ENCODE measurements around the gene ACOT4. TPM values are rescaled to one million over a fixed set of nuclear protein-coding genes. Genes with fewer than 3 reads are reported as not detected.
"Not testable (repeated sequence)": the region's sequence is repeated elsewhere in the genome, so short reads cannot be mapped to it uniquely, and the experiment has no call there.

Gene ACOT4, protein sequence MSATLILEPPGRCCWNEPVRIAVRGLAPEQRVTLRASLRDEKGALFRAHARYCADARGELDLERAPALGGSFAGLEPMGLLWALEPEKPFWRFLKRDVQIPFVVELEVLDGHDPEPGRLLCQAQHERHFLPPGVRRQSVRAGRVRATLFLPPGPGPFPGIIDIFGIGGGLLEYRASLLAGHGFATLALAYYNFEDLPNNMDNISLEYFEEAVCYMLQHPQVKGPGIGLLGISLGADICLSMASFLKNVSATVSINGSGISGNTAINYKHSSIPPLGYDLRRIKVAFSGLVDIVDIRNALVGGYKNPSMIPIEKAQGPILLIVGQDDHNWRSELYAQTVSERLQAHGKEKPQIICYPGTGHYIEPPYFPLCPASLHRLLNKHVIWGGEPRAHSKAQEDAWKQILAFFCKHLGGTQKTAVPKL
- total RNA-seq, result 0.73 TPM
- long read RNA-seq, partial matches to known transcripts, result 0 of 2 reads
- long read RNA-seq, other reads (novel, unspliced or antisense), result 0 of 2 reads

DNA sequence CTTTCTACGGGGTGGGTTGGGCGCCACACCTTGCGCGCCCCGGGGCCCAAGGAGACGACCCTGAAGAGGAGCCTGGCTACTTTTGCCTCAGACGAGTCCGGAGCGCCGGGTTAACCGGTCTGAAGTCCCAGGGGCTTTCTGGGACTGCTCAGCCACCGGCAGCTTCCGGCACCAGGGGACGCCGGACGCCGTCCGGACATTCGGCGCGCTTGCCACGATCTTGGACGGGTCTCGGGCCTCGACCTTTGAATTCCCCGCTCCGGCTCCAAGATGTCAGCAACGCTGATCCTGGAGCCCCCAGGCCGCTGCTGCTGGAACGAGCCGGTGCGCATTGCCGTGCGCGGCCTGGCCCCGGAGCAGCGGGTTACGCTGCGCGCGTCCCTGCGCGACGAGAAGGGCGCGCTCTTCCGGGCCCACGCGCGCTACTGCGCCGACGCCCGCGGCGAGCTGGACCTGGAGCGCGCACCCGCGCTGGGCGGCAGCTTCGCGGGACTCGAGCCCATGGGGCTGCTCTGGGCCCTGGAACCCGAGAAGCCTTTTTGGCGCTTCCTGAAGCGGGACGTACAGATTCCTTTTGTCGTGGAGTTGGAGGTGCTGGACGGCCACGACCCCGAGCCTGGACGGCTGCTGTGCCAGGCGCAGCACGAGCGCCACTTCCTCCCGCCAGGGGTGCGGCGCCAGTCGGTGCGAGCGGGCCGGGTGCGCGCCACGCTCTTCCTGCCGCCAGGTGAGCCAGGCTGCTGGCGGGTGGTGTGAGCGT is at the start of gene ACOT4:
Gene ACOT4, plus strand, starts transcription at position 184 of the 760 bp plus-strand sequence. Its CDS starts 87 bp downstream, at position 271.
- DNase-seq (ENCODE audit: low spot score), result no peak
- intact Hi-C loops (cut with DNase I), result no loop called here

DNA sequence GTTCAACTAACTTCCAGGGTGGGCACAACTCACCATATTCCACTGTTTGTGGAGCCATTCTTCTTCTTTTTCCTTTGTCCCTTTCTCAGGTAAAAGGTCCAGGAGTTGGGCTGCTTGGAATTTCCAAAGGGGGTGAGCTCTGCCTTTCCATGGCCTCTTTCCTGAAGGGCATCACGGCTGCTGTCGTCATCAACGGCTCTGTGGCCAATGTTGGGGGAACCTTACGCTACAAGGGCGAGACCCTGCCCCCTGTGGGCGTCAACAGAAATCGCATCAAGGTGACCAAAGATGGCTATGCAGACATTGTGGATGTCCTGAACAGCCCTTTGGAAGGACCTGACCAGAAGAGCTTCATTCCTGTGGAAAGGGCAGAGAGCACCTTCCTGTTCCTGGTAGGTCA is 48.7 kb upstream of the ACOT4 start:
- intact Hi-C loops (cut with DNase I), result not testable (repeated sequence)
- DNase-seq (ENCODE audit: low spot score), result peak; percentile 6

DNA sequence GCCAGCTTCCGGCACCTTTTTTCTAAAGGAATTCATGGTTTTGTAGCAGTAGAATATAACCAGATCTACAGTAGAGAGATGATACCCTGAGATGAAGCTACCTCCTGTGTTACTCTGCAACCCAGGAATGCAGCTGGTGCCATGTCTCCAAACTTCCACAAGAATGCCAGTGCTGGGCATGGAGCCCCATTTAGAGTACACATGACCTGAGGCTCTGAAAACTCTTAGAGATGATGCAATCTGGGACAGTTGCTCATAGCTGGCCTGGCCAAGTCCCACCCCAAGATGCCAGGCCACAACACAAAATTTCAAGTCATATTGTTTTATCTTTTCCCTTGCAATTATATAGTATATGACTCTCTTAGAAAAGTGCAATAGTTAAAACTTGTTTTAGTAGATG is 46.3 kb upstream of the ACOT4 start:
- intact Hi-C loops (cut with DNase I); DNase-seq (ENCODE audit: low spot score): not testable (repeated sequence)

DNA sequence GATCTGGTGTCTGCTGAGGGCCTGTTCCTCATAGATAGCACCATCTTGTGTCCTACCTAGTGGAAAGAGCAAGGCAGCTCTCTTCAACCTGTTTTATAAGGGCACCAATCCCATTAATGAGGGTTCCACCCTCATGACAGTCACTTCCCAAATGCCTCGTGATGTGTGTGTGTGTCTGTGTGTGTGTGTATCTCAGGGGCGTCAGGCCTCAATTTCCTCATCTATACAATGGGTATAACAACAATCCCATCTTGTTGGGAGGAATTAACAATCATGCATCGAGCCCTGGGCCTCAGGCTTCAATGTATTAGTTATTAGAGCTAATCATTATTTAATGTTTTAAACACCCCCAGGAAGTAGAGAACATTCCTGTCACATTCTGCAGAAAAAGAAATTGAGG is 42.6 kb upstream of the ACOT4 start:
- intact Hi-C loops (cut with DNase I); DNase-seq (ENCODE audit: low spot score): not testable (repeated sequence)

DNA sequence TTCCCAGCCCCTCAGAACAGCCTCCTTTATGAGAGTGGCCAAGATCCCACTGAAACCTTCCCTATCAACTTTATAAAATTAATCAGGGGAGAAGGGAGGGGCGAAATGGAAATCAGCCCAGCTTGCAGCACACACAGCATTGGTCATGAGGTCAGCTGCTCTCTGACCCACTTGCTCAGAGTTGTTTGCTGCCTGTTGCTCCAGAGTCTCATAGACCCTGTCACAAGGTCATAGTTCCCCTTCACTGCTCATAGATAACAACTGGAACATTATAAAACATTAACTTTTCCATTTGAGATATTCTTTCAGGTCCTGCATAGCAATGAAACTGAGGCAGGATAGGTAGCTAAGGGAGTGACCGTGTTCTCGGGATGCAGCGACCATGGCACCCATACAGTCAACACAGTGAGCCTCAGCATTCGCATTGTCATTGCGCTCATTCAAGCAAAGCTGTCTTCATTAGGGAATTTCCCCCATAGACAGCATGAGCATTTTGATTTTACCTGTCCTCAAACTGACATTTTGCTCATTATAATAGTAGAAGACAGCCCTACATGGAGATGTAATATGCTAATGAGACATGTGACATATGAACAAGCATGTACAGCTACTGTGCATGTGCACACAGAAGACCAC is 41.7 kb upstream of the ACOT4 start:
- intact Hi-C loops (cut with DNase I); DNase-seq (ENCODE audit: low spot score): not testable (repeated sequence)

DNA sequence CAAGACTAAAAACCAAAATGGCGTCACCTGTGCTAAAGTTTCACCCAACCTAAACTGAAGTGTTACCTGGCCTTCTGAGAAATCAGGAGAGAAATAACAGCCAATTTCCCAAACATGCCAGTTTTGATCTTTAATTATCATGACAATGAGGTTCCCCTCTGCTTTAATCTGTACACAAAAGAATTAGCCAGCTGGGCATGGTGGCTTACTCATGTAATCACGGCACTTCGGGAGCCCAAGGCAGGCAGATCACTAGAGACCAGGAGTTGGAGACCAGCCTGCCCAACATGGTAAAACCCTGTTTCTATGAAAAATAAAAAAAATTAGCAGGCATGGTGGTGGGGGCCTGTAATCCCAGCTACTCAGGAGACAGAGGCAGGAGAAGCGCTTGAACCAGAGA is 37.8 kb upstream of the ACOT4 start:
- no peak for DNase-seq (ENCODE audit: low spot score)
- intact Hi-C loops (cut with DNase I), result no loop called here

DNA sequence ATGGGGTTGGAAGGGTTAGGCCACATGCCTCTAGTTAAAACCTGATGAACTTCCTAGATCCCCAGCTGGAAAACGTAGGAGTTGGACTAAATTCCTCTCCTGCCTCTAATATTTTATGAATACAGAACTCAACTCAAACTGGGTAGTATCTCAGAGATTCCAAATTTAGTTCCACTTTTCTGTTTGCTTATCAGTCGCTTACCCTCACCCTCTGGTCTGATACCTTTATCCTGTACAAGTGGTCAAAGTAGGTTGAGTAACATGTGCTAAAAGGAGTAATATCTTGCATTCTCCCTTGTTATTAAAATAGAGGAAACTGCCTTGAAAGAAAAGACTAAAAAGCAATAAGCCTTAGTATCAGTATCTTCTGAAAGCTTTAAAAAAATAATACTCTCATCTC is 34.5 kb upstream of the ACOT4 start:
- DNase-seq (ENCODE audit: low spot score); intact Hi-C loops (cut with DNase I): not testable (repeated sequence)

DNA sequence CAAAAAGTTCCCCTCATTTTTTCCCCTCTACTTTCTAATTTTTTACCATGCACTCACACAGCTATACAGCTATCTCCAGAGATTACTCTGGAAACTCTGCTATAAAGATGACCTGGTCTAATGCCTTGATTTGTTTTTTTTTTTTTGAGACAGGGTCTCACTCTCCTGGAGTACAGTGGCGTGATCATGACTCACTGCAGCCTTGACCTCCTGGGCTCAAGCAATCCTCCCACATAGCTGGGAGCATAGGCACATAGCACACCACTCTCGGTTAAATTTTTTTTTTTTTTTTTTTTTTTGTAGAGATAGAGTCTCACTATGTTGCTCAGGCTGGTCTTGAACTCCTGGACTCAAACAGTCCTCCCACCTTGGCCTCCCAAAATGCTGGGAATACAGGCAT is 33.4 kb upstream of the ACOT4 start:
- intact Hi-C loops (cut with DNase I); DNase-seq (ENCODE audit: low spot score): not testable (repeated sequence)

DNA sequence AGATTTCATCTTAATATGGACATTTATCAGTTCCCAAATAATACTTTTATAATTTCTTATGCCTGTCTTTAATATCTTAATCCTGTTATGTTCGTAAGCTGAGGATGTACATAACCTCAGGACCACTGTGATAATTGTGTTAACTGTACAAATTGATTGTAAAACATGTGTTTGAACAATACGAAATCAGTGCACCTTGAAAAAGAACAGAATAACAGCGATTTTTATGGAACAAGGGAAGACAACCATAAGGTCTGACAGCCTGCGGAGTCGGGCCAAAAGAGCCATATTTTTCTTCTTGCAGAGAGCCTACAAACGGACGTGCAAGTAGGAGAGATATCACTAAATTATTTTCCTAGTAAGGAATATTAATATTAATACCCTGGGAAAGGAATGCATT is 29.4 kb upstream of the ACOT4 start:
- intact Hi-C loops (cut with DNase I), result loop anchor here (10.0 kb wide), 1 partner anchor 57 kb away; no protein-coding TSS in a partner anchor
- DNase-seq (ENCODE audit: low spot score), result not testable (repeated sequence)

DNA sequence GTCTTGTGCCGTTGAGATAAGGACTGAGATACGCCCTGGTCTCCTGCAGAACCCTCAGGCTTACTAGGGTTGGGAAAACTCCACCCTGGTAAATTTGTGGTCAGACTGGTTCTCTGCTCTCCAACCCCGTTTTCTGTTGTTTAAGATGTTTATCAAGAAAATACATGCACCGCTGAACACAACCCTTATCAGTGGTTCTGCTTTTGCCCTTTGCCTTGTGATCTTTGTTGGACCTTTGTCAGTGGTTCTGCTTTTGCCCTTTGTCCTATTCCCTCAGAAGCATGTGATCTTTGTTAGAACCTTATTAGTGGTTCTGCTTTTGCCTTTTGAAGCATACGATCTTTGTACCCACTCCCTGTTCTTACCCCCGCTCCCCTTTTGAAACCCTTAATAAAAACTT is 29.0 kb upstream of the ACOT4 start:
- not testable (repeated sequence) for DNase-seq (ENCODE audit: low spot score)
- intact Hi-C loops (cut with DNase I), result loop anchor here (10.0 kb wide), 1 partner anchor 58 kb away; no protein-coding TSS in a partner anchor

DNA sequence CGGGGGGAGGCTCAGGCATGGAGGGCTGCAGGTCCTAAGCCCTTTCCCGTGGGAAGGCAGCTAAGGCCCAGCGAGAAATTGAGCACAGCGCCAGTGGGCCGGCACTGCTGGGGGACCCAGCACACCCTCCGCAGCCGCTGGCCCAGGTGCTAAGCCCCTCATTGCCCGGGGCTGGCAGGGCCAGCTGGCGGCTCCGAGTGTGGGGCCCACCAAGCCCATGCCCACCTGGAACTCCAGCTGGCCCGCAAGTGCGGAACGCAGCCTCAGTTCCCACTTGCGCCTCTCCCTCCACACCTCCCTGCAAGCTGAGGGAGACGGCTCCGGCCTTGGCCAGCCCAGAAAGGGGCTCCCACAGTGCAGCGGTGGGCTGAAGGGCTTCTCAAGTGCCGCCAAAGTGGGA is 25.2 kb upstream of the ACOT4 start:
- intact Hi-C loops (cut with DNase I), result loop anchor here (10.0 kb wide), 1 partner anchor 62 kb away; no protein-coding TSS in a partner anchor
- DNase-seq (ENCODE audit: low spot score), result not testable (repeated sequence)

DNA sequence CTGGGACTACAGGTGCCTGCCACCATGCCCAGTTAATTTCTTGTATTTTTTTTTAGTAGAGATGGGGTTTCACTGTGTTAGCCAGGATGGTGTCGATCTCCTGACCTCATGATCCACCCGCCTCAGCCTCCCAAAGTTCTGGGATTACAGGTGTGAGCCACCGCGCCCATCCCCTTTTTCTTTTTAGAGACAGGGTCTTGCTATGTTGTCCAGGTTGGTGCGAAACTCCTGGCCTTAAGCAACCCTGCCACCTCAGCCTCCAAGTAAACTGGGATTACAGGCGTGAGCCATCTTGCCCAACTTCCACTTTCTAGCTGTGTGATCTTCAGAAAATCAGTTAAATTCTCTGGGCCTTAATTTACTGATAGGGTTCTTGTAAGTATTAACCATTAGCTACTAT is 24.7 kb upstream of the ACOT4 start:
- DNase-seq (ENCODE audit: low spot score), result not testable (repeated sequence)
- intact Hi-C loops (cut with DNase I), result loop anchor here (10.0 kb wide), 1 partner anchor 62 kb away; no protein-coding TSS in a partner anchor

DNA sequence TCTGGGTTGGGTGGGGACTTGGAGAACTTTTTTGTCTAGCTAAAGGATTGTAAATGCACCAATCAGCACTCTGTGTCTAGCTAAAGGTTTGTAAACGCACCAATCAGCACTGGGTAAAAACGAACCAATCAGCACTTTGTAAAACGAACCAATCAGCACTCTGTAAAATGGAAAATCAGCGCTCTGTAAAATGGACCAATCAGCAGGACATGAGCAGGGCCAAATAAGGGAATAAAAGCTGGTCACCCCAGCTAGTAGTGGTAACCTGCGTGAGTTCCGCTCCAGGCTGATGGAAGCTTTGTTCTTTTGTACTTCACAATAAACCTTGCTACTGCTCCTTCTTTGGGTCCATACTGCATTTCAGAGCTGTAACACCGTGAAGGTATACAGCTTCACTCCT is 24.3 kb upstream of the ACOT4 start:
- no peak for DNase-seq (ENCODE audit: low spot score)
- intact Hi-C loops (cut with DNase I), result loop anchor here (10.0 kb wide), 1 partner anchor 63 kb away; no protein-coding TSS in a partner anchor

DNA sequence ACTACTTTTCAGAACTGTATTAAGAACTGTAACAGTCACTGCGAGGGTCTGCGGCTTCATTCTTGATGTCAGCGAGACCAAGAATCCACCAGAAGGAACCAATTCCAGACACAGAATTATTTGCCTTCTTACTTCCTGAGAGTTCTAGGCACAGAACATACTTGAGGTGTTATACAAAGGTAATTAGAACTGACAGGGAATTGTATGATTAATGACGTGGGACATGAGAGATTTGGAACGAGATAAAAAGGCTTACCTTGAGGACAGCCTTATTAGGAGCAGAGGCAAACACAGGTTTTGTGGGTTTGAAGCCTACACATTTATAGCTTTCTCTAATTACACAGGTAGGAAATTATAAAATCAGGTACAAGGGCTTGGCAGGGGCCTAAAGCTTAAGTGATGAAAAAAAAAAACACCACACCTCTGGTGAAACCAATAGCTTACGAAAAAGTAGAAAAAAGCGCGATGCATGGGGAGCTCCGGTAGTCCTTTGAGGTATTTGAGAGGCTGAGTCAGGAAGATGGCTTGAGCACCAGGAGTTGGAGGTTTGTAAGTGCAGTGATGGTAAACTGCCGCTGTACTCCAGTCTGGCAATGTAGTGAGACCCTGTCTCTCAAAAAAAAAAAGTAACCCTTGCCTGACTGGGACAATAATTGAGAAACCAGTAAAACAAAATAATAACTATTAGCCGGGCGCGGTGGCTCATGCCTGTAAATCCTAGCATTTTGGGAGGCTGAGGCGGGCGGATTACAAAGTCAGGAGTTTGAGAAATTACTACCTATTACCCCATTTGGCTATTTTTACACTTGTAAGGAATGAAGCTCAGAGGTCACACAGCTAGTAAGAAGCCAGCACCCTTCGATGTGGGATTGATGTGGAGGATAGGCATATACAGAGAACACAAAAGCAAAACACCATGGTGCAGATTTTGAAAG is 23.5 kb upstream of the ACOT4 start:
- no peak for DNase-seq (ENCODE audit: low spot score)
- intact Hi-C loops (cut with DNase I), result loop anchor here (10.0 kb wide), 1 partner anchor 63 kb away; no protein-coding TSS in a partner anchor

DNA sequence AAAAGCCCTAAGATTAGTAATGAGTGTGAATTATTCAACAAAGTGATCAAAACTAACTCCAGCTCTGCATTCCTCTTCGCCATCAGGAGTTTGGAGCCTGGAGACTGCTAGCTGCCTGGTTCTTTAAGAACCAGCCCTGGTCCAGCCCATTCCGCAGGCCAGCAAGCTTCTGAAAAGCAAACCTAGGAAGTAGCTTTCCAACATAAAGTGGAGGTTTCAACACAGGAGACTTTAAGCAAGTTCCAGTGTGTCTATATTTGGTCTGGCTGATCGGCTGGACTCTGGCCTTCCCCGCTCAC is 22.8 kb upstream of the ACOT4 start:
- intact Hi-C loops (cut with DNase I), result loop anchor here (10.0 kb wide), 1 partner anchor 64 kb away; no protein-coding TSS in a partner anchor

DNA sequence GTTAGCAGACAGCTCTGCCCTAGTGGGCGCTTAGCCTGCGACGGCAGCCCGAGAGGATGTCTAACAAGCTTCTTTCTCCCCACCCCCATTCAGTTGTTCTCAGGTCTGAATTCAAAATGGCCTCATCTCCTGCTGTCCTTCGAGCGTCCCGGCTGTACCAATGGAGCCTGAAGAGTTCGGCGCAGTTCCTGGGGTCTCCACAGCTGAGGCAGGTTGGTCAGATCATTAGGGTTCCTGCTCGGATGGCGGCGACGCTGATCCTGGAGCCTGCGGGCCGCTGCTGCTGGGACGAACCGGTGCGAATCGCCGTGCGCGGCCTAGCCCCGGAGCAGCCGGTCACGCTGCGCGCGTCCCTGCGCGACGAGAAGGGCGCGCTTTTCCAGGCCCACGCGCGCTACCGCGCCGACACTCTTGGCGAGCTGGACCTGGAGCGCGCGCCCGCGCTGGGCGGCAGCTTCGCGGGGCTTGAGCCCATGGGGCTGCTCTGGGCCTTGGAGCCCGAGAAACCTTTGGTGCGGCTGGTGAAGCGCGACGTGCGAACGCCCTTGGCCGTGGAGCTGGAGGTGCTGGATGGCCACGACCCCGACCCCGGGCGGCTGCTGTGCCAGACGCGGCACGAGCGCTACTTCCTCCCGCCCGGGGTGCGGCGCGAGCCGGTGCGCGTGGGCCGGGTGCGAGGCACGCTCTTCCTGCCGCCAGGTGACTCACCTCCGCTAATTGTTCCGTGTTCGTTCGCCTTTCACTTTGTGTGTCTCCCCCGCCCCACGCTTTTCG is 22.3 kb upstream of the ACOT4 start, which contains the start of gene ACOT2:
Gene ACOT2, plus strand, starts transcription at position 29 of the 774 bp plus-strand sequence. Its CDS starts 28 bp downstream, at position 57.
- peak; percentile 91 for DNase-seq (ENCODE audit: low spot score)
- intact Hi-C loops (cut with DNase I), result loop anchor here (10.0 kb wide), 1 partner anchor 65 kb away; no protein-coding TSS in a partner anchor

More for the DNA sequence above, 22.8 kb upstream of the ACOT4 start:
- DNase-seq (ENCODE audit: low spot score), result not testable (repeated sequence)

DNA sequence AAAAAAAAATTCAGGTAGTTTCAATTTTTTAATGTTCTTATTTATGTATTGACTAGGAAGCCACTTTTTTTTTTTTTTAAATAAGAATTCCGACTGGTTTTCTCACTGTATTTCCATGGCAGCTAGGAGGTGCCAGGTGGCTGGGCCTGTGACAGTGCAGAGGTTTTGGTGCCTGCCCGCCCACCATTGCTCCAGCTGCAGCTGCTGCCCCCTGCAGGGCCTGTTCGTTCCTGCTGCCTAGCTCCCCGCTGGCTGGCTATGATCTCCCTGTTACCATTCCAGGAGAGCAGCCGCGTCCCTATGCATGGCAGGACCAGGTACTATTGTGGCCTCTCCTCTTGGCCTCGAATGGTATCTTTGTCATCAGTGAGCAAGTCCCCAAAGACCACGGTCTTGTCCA is 20.8 kb upstream of the ACOT4 start:
- DNase-seq (ENCODE audit: low spot score); intact Hi-C loops (cut with DNase I): not testable (repeated sequence)

DNA sequence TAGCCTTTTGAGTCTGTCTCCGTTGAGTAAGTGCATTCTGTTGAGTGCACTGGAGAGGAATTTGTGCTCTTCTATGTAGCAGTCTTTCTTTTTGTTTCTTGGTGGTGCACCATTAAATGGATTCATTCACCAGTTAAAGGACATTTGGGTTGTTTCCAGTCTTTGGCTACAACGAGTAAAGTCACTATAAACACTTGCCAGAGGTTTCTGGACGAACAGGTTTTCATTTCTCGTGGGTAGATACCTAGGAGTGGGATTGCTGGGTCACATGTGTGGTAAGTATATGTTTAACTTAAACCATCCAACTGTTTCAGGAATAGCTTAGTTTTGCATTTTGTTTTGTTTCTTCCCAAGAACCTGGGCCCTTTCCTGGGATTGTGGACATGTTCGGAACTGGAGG is 18.6 kb upstream of the ACOT4 start:
- intact Hi-C loops (cut with DNase I); DNase-seq (ENCODE audit: low spot score): not testable (repeated sequence)
